H1 (cell line): ENCODE measurements around the gene AGXT2. TPM values are rescaled to one million over a fixed set of nuclear protein-coding genes. Genes with fewer than 3 reads are reported as not detected.

Experiments
- BCL11A ChIP-seq, 2 experiments: IDR thresholded peaks; one replicate each; pipeline ENCODE4 v1.6.1; 2011; ENCODE audit warnings: low read depth in 2 of 2, low read length in 2 of 2, mild to moderate bottlenecking in 2 of 2
- CBX5 ChIP-seq: fragments of 300-800, 300-1000 bp; sonication (generic); IDR thresholded peaks from 2 replicates; pipeline ENCODE4 v1.7.1; 2016; ENCODE audit warnings: antibody characterized with exemption, low read length, low read depth
- CTBP2 ChIP-seq: IDR thresholded peaks from 2 replicates; pipeline ENCODE4 v1.7.0; 2011; ENCODE audit warnings: borderline replicate concordance, mild to moderate bottlenecking, moderate library complexity, mixed read lengths, low read length; ENCODE audit not compliant: insufficient read depth, insufficient read length
- EGR1 ChIP-seq: IDR thresholded peaks from 2 replicates; pipeline ENCODE4 v1.6.1; 2011; ENCODE audit warnings: low read depth, low read length, borderline replicate concordance
- EP300 ChIP-seq, 2 experiments: IDR thresholded peaks; 1 replicate in 1 of 2; 2 replicates in 1 of 2; pipeline ENCODE4 v1.6.1; 2011 to 2012; ENCODE audit warnings: low read depth in 2 of 2, low read length in 2 of 2, mild to moderate bottlenecking in 2 of 2, borderline replicate concordance in 1 of 2, inconsistent platforms in 1 of 2, moderate library complexity in 1 of 2
- KDM4A ChIP-seq: IDR thresholded peaks from one replicate; pipeline ENCODE4 v1.7.1; 2012; ENCODE audit warnings: low read depth, mild to moderate bottlenecking, moderate library complexity, low read length, inconsistent platforms; ENCODE audit not compliant: severe bottlenecking
- PHF8 ChIP-seq: fragments of 200-600 bp; sonication (generic); conservative IDR thresholded peaks from 2 replicates; pipeline ENCODE4 v1.7.1; 2012; ENCODE audit warnings: low read depth, mild to moderate bottlenecking, inconsistent platforms, low read length, moderate library complexity
- RXRA ChIP-seq: IDR thresholded peaks from 2 replicates; pipeline ENCODE4 v1.6.1; 2011; ENCODE audit warnings: low read depth, mild to moderate bottlenecking, low read length, moderate library complexity; ENCODE audit not compliant: insufficient read depth
- TAF7 ChIP-seq: optimal IDR thresholded peaks from 2 replicates; pipeline ENCODE3; 2011; ENCODE audit warnings: low read depth, mild to moderate bottlenecking, inconsistent platforms, low read length, moderate library complexity, borderline replicate concordance
- polyA plus RNA-seq, 7 experiments: library from polyadenylated mRNA; depleted of rRNA in 3 of 7; stranded (reverse) in 5 of 7; unstranded in 2 of 7; fragments of >200 nt in 5 of 7; fragments of 200-250 nt in 2 of 7; gene quantifications; 1 replicate in 5 of 7; 2 replicates in 1 of 7; 4 replicates in 1 of 7; pipeline versions ENCODE4 v1.2.1 to v1.2.3, GENCODE V29; 2011 to 2013; ENCODE audit warnings: missing spikeins in 2 of 7, mixed read lengths in 2 of 7
- total RNA-seq: library from RNA; stranded (reverse); fragmentation: NEBNext Ultra II Directional; extraction: Animal tissue kit (Norgen Biotek cat#: 25700); gene quantifications from 2 replicates; pipeline ENCODE4 v1.2.1, GENCODE V29; 2021

AGXT2 gene
- total and polyA plus RNA-seq, 2 of the 8 experiments (the other 6 are each of a cell fraction or from before 2014, with no cell fraction given): not detected

- TF ChIP-seq KDM4A (no peak), BCL11A (IDR thresholded peaks at IDR 0.05; ENCODE audit: low read depth in 2 of 2, low read length in 2 of 2) (no peak), PHF8 (no peak), CTBP2 (no peak), EP300 (IDR thresholded peaks at IDR 0.05; ENCODE audit: borderline replicate concordance in 1 of 2, low read depth in 2 of 2, low read length in 2 of 2) (no peak), EGR1 (no peak), RXRA (no peak), TAF7 (no peak), CBX5 (no peak)
Observed at GRCh38 chr5:35094948-35095347, 47.2 kb upstream of the AGXT2 start (continued).
